HCT116 (cell line): Measurements from ENCODE around the gene RASGRP2. TPM values are rescaled to one million over a fixed set of nuclear protein-coding genes. Genes with fewer than 3 reads are reported as not detected.

ENCODE experiments used
- ATAC-seq: fragments of 200-7000 bp; cut with Tn5 transposase; 2 replicates; pipeline ENCODE4 v1.9.1; 2020; ENCODE audit warnings: mild to moderate bottlenecking, moderate library complexity
- BruUV-seq: library from RNA; stranded (reverse); fragments of 400-500 nt; replicated peaks from 2 replicates; lab custom pipeline; 2021; lab: Mats Ljungman, UMichigan
- CTCF ChIA-PET: fragments of 300-600 bp; sonication (Branson Sonifier 250); formaldehyde crosslinking; loops from one replicate; lab custom pipeline; 2021; ENCODE audit warnings: antibody characterized with exemption; lab: Charles Lee
- POLR2A ChIA-PET: fragments of 300-600, 350-600 bp; sonication (Branson Sonifier 250); formaldehyde crosslinking; loops from one replicate; lab custom pipeline; 2021; ENCODE audit warnings: antibody characterized with exemption; lab: Charles Lee
- RAD21 ChIA-PET, 2 experiments: fragments of 300-600 bp; sonication (Branson Sonifier 250); formaldehyde crosslinking; loops; one replicate each; lab custom pipeline; 2023; ENCODE audit warnings: low total read pairs in 2 of 2; ENCODE audit not compliant: uncharacterized antibody in 2 of 2, unreplicated experiment in 2 of 2, low non-redundant PET in 1 of 2; lab: Charles Lee
- DNase-seq: peaks from one replicate; pipeline ENCODE4 v3.0.0-alpha.2; 2010; ENCODE audit warnings: low read depth, low spot score
- H2AFZ ChIP-seq: fragments of 200-600 bp; shearing (Covaris generic), sonication (generic); 2 replicates; pipeline ENCODE4 v1.6.1; 2017; ENCODE audit warnings: low read depth, mixed run types, mixed read lengths, antibody characterized with exemption, low read length; ENCODE audit not compliant: poor library complexity, severe bottlenecking
- H3K27ac ChIP-seq: 2 replicates; pipeline ENCODE4 v1.5.1; 2012; ENCODE audit warnings: low read depth, low read length
- H3K27me3 ChIP-seq: fragments of 200-600 bp; sonication (generic); 2 replicates; pipeline ENCODE4 v1.6.1; 2016; ENCODE audit warnings: mixed run types, low read length, mixed read lengths; ENCODE audit not compliant: insufficient read depth
- H3K36me3 ChIP-seq, 2 experiments: fragments of 200-500 bp in 1 of 2; fragments of 200-600 bp in 1 of 2; sonication (Bioruptor generic) in 1 of 2; sonication (generic) in 1 of 2; 2 replicates each; pipeline versions ENCODE4 v1.5.1 to v1.6.1; 2014 to 2016; ENCODE audit warnings: low read length in 2 of 2, inconsistent platforms in 1 of 2, mixed read lengths in 1 of 2, mixed run types in 1 of 2; ENCODE audit not compliant: insufficient read depth in 2 of 2, control insufficient read depth in 1 of 2
- H3K4me1 ChIP-seq, 2 experiments: fragments of 200-600 bp in 1 of 2; sonication (generic) in 1 of 2; 2 replicates each; pipeline versions ENCODE4 v1.5.1 to v1.6.1; 2012 to 2017; ENCODE audit warnings: low read length in 2 of 2, inconsistent platforms in 1 of 2, mild to moderate bottlenecking in 1 of 2, mixed read lengths in 1 of 2, mixed run types in 1 of 2, moderate library complexity in 1 of 2; ENCODE audit not compliant: insufficient read depth in 2 of 2, control insufficient read depth in 1 of 2
- H3K4me2 ChIP-seq: fragments of 200-600 bp; sonication (generic); 2 replicates; pipeline ENCODE4 v1.6.1; 2017; ENCODE audit warnings: mixed run types, low read length, mixed read lengths
- H3K4me3 ChIP-seq, 2 experiments: fragments of 200-600 bp in 1 of 2; sonication (generic) in 1 of 2; replicated peaks in 1 of 2; 2 replicates each; pipeline ENCODE4 v1.5.1; 2011 to 2016; ENCODE audit warnings: low read length in 2 of 2, control low read depth in 1 of 2, low read depth in 1 of 2, mild to moderate bottlenecking in 1 of 2, mixed read lengths in 1 of 2, mixed run types in 1 of 2
- H3K79me2 ChIP-seq: fragments of 200-600 bp; sonication (generic); 2 replicates; pipeline ENCODE4 v1.6.1; 2017; ENCODE audit warnings: mild to moderate bottlenecking, mixed run types, low read length, moderate library complexity, mixed read lengths; ENCODE audit not compliant: insufficient read depth
- H3K9ac ChIP-seq: fragments of 200-600 bp; sonication (generic); 2 replicates; pipeline ENCODE4 v1.6.1; 2016; ENCODE audit warnings: low read length, mixed read lengths
- H3K9me2 ChIP-seq: fragments of 200-600 bp; sonication (generic), shearing (Covaris generic); 2 replicates; pipeline ENCODE4 v1.6.1; 2017; ENCODE audit warnings: mixed run types, mild to moderate bottlenecking, moderate library complexity; ENCODE audit not compliant: insufficient read depth
- H3K9me3 ChIP-seq, 2 experiments: fragments of 200-500 bp in 1 of 2; fragments of 200-600 bp in 1 of 2; sonication (Bioruptor generic) in 1 of 2; sonication (generic) in 1 of 2; 2 replicates each; pipeline ENCODE4 v1.6.1; 2014 to 2017; ENCODE audit warnings: low read length in 2 of 2, mixed read lengths in 2 of 2, inconsistent platforms in 1 of 2, low read depth in 1 of 2, mild to moderate bottlenecking in 1 of 2, mixed run types in 1 of 2, moderate library complexity in 1 of 2; ENCODE audit not compliant: control insufficient read depth in 1 of 2, insufficient read depth in 1 of 2
- H4K20me1 ChIP-seq: fragments of 200-600 bp; sonication (generic), shearing (Covaris generic); 2 replicates; pipeline ENCODE4 v1.6.1; 2017; ENCODE audit warnings: mixed run types, mild to moderate bottlenecking, moderate library complexity; ENCODE audit not compliant: insufficient read depth
- ATF3 ChIP-seq: IDR thresholded peaks from 2 replicates; pipeline ENCODE4 v1.6.1; 2012
- CBX3 ChIP-seq: IDR thresholded peaks from 2 replicates; pipeline ENCODE4 v1.6.1; 2012; ENCODE audit warnings: low read depth
- CEBPB ChIP-seq: IDR thresholded peaks from 2 replicates; pipeline ENCODE4 v1.6.1; 2012; ENCODE audit warnings: low read depth
- EGR1 ChIP-seq: IDR thresholded peaks from 2 replicates; pipeline ENCODE4 v1.6.1; 2012; ENCODE audit warnings: low read depth
- ELF1 ChIP-seq: IDR thresholded peaks from 2 replicates; pipeline ENCODE4 v1.6.1; 2012; ENCODE audit warnings: low read depth, borderline replicate concordance
- EZH2 ChIP-seq: fragments of 200-600 bp; sonication (generic); IDR thresholded peaks from 2 replicates; pipeline ENCODE4 v1.6.1; 2017; ENCODE audit warnings: antibody characterized with exemption, mixed run types
- EZH2phosphoT487 ChIP-seq: fragments of 200-600 bp; IDR thresholded peaks from 2 replicates; pipeline ENCODE4 v1.6.1; 2018; ENCODE audit warnings: antibody characterized with exemption, borderline replicate concordance
- FOSL1 ChIP-seq: IDR thresholded peaks from 2 replicates; pipeline ENCODE4 v1.6.1; 2012; ENCODE audit warnings: low read depth
- JUND ChIP-seq: IDR thresholded peaks from 2 replicates; pipeline ENCODE4 v1.6.1; 2012
- MAX ChIP-seq: IDR thresholded peaks from 2 replicates; pipeline ENCODE4 v1.6.1; 2012
- POLR2A ChIP-seq: IDR thresholded peaks from 2 replicates; pipeline ENCODE4 v1.7.0; 2011; ENCODE audit warnings: borderline replicate concordance; ENCODE audit not compliant: insufficient read depth, insufficient read length; ENCODE audit errors: extremely low read depth
- POLR2AphosphoS5 ChIP-seq: IDR thresholded peaks from 2 replicates; pipeline ENCODE4 v1.6.1; 2011; ENCODE audit warnings: mild to moderate bottlenecking, low read depth, low read length, moderate library complexity
- RAD21 ChIP-seq: IDR thresholded peaks from 2 replicates; pipeline ENCODE4 v1.6.1; 2012; ENCODE audit warnings: low read depth, mild to moderate bottlenecking
- SIN3A ChIP-seq: IDR thresholded peaks from 2 replicates; pipeline ENCODE4 v1.6.1; 2012; ENCODE audit warnings: low read depth
- SP1 ChIP-seq: IDR thresholded peaks from 2 replicates; pipeline ENCODE4 v1.6.1; 2012; ENCODE audit warnings: low read depth
- SRF ChIP-seq: IDR thresholded peaks from 2 replicates; pipeline ENCODE4 v1.6.1; 2012; ENCODE audit warnings: low read depth
- YY1 ChIP-seq: IDR thresholded peaks from 2 replicates; pipeline ENCODE4 v1.6.1; 2011; ENCODE audit warnings: low read length, low read depth, moderate library complexity, mild to moderate bottlenecking; ENCODE audit not compliant: insufficient replicate concordance; ENCODE audit errors: extremely low read depth
- ZBTB33 ChIP-seq: IDR thresholded peaks from 2 replicates; pipeline ENCODE4 v1.6.1; 2011; ENCODE audit warnings: mild to moderate bottlenecking, low read length, moderate library complexity; ENCODE audit not compliant: insufficient replicate concordance; ENCODE audit errors: extremely low read depth
- ZFX ChIP-seq: fragments of 450-650 bp; IDR thresholded peaks from 2 replicates; pipeline ENCODE4 v1.6.1; 2017
- ZNF274 ChIP-seq: fragments of 200-500 bp; sonication (Bioruptor generic); IDR thresholded peaks from 2 replicates; pipeline ENCODE4 v1.6.1; 2014; ENCODE audit warnings: mild to moderate bottlenecking, low read depth, low read length, inconsistent platforms
- intact Hi-C: fragments of 100-400 bp; cut with micrococcal nuclease; formaldehyde crosslinking; loops from 2 replicates; pipeline ENCODE4 v1.10.0; 2022
- total RNA-seq: library from RNA; stranded (reverse); gene quantifications from one replicate; pipeline ENCODE4 v1.2.1, GENCODE V29; 2021; ENCODE audit not compliant: unreplicated experiment

The RASGRP2 gene
- total RNA-seq, 1 experiment from 2014 or later = 12.8 TPM

- RAD21 ChIA-PET = no interaction called here
- no peak overlapping the region for H3K9ac ChIP-seq
Measured at GRCh38 chr11:64790205-64791095, 46.5 kb upstream of the RASGRP2 start.

More at GRCh38 chr11:64790205-64791095, 46.5 kb upstream of the RASGRP2 start:
- Histone ChIP-seq H3K9me3 (no peaks in the 10 kb centered on the region), H3K9me2 (no peaks in the 10 kb centered on the region), H3K4me2 (no peak overlapping the region), H2AFZ (no peak overlapping the region)
- no peak for ATAC-seq
- TF ChIP-seq ATF3 = no peak
- TF ChIP-seq CBX3 = no peak
- no peak for TF ChIP-seq POLR2AphosphoS5
- TF ChIP-seq ZNF274 = no peak
- no peak for TF ChIP-seq EZH2
- TF ChIP-seq RAD21 = no peak
- TF ChIP-seq FOSL1 = no peak
- TF ChIP-seq SIN3A = no peak
- TF ChIP-seq ELF1 = no peak
- no peak for TF ChIP-seq EZH2phosphoT487
- TF ChIP-seq JUND = no peak
- no peak for TF ChIP-seq SRF
- TF ChIP-seq POLR2A = no peak
- no peak for TF ChIP-seq CEBPB
- no peak for TF ChIP-seq ZFX
- no peak for TF ChIP-seq YY1
- no peak for TF ChIP-seq ZBTB33
- TF ChIP-seq MAX = no peak
- no peak for TF ChIP-seq EGR1
- no peak for TF ChIP-seq SP1
- TF ChIP-seq, all 23 proteins: peak for 0
- H3K4me3 ChIP-seq = no peak overlapping the region
- H4K20me1 ChIP-seq = no peaks in the 10 kb centered on the region
- no peak for DNase-seq
- no peaks in the 10 kb centered on the region for H3K27me3 ChIP-seq
- ChIA-PET CTCF (no interaction called here), POLR2A (interaction anchor here (0.8 kb wide), 1 partner anchor 12 kb away, joined by 6 read pairs; no protein-coding TSS in a partner anchor)
- intact Hi-C loops = no loop called here
- peaks cover 2 to 4% of the 10 kb centered on the region in 2 experiments; a peak in 2 of 4 replicates for H3K4me1 ChIP-seq
- H3K27ac ChIP-seq = no peak overlapping the region
- no peaks in the 10 kb centered on the region for H3K79me2 ChIP-seq
- BruUV-seq = no TSS peak
- no peaks in the 10 kb centered on the region; a peak in 1 of 4 replicates for H3K36me3 ChIP-seq
